ENCODE data around the gene ELL. TPM values are rescaled to one million over a fixed set of nuclear protein-coding genes. Genes with fewer than 3 reads are reported as not detected.

Gene ELL
- total RNA-seq (2021; fragmentation: NEBNext Ultra II Directional; extraction: Animal tissue kit (Norgen Biotek cat#: 25700)) = 10 to 100 TPM; 15.7 to 17.8 (median 16.4) TPM
- long read RNA-seq, full-length matches to known transcripts = 6 of 11 reads
- long read RNA-seq, partial matches to known transcripts = 2 of 11 reads
- long read RNA-seq, other reads (novel, unspliced or antisense) = 3 of 11 reads

- Mint-ChIP-seq H3K4me1 (ENCODE audit: low read depth) (peaks cover 23% of the 10 kb centered on the region), H3K36me3 (ENCODE audit: low read depth) (peaks cover 7% of the 10 kb centered on the region), H3K27ac (peak within 1 kb of the TSS; percentile 97), H3K27me3 (ENCODE audit: insufficient read depth) (peaks cover 2% of the 10 kb centered on the region; the same call in 1 of the 2 replicates), H3K9me3 (no peaks in the 10 kb centered on the region), H3K4me3 (peak within 1 kb of the TSS; percentile 92)
- DNase-seq = no peak
- peak; percentile 8 for TF ChIP-seq CTCF (IDR thresholded peaks at IDR 0.05)
Measured at GRCh38 chr19:18521692-18522123, at the start of gene ELL. Gene ELL, minus strand, starts transcription at chr19:18522070. Its CDS starts 15 bp downstream, at chr19:18522055.

- Mint-ChIP-seq H3K36me3 (ENCODE audit: low read depth) (peaks cover 36% of the 10 kb centered on the region), H3K4me1 (ENCODE audit: low read depth) (peaks cover 17% of the 10 kb centered on the region), H3K4me3 (no peak overlapping the region), H3K27ac (no peak overlapping the region), H3K27me3 (ENCODE audit: insufficient read depth) (peaks cover 7% of the 10 kb centered on the region), H3K9me3 (no peaks in the 10 kb centered on the region)
- TF ChIP-seq CTCF (IDR thresholded peaks at IDR 0.05) = no peak
- no peak for DNase-seq
Measured at GRCh38 chr19:18568367-18568766, 46.5 kb upstream of the ELL start.

- no peak overlapping the region for H3K27ac Mint-ChIP-seq
- H3K27me3 Mint-ChIP-seq (ENCODE audit: insufficient read depth) = peaks cover 1% of the 10 kb centered on the region; the same call in 1 of the 2 replicates
- H3K4me1 Mint-ChIP-seq (ENCODE audit: low read depth) = peaks cover 5% of the 10 kb centered on the region
- peaks cover 25% of the 10 kb centered on the region for H3K36me3 Mint-ChIP-seq (ENCODE audit: low read depth)
- H3K4me3 Mint-ChIP-seq = no peak overlapping the region
- no peak for TF ChIP-seq CTCF (IDR thresholded peaks at IDR 0.05)
- no peak for DNase-seq
- H3K9me3 Mint-ChIP-seq = no peaks in the 10 kb centered on the region
Measured at GRCh38 chr19:18566953-18567352, 45.1 kb upstream of the ELL start.

GRCh38 chr19:18562086-18562485 lies 40.2 kb upstream of the ELL start:
- DNase-seq = no peak
- Mint-ChIP-seq H3K4me1 (ENCODE audit: low read depth) (peaks cover 14% of the 10 kb centered on the region), H3K27ac (no peak overlapping the region), H3K27me3 (ENCODE audit: insufficient read depth) (no peaks in the 10 kb centered on the region; the same call in 1 of the 2 replicates), H3K9me3 (no peaks in the 10 kb centered on the region), H3K4me3 (no peak overlapping the region), H3K36me3 (ENCODE audit: low read depth) (peaks cover 10% of the 10 kb centered on the region)
- no peak for TF ChIP-seq CTCF (IDR thresholded peaks at IDR 0.05)

GRCh38 chr19:18559685-18560084 lies 37.8 kb upstream of the ELL start:
- Mint-ChIP-seq H3K36me3 (ENCODE audit: low read depth) (peaks cover 10% of the 10 kb centered on the region), H3K9me3 (no peaks in the 10 kb centered on the region), H3K27ac (no peak overlapping the region; the same call in 1 of the 2 replicates), H3K27me3 (ENCODE audit: insufficient read depth) (no peaks in the 10 kb centered on the region; the same call in 1 of the 2 replicates), H3K4me3 (no peak overlapping the region), H3K4me1 (ENCODE audit: low read depth) (peaks cover 14% of the 10 kb centered on the region)
- no peak for TF ChIP-seq CTCF (IDR thresholded peaks at IDR 0.05)
- DNase-seq = no peak
